Measurements from ENCODE around the gene FETUB. TPM values are rescaled to one million over a fixed set of nuclear protein-coding genes. Genes with fewer than 3 reads are reported as not detected.

Gene FETUB
- total RNA-seq, 1 donor from 2014 or later, result not detected

DNA sequence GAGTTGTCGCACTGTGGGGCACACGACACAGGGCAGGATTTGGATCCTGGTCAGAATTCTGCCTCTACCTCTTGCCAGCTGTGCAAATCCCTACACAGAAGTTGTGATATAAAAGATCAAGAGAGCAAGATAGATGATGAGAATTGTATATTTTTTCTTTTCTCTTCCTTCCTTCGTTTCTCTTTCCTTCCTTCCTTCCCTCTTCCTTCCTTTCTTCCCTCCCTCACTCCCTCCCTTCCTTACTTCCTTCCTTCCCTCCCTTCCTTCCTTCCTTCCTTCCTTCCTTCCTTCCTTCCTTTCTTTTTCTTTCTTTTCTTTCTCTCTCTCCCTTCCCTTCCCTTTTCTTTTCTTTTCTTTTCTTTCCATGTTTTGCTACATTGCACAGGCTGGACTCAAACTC, 39.3 kb upstream of the FETUB start:
- H3K27me3 ChIP-seq, result no peaks in the 10 kb centered on the region
- intact Hi-C loops (cut with DNase I), result no loop called here
- no peaks in the 10 kb centered on the region for H3K9me3 ChIP-seq
- no peaks in the 10 kb centered on the region for H3K36me3 ChIP-seq
- DNase-seq (ENCODE audit: low spot score in 2 of 2), result no peak
- TF ChIP-seq, protein P1, sequence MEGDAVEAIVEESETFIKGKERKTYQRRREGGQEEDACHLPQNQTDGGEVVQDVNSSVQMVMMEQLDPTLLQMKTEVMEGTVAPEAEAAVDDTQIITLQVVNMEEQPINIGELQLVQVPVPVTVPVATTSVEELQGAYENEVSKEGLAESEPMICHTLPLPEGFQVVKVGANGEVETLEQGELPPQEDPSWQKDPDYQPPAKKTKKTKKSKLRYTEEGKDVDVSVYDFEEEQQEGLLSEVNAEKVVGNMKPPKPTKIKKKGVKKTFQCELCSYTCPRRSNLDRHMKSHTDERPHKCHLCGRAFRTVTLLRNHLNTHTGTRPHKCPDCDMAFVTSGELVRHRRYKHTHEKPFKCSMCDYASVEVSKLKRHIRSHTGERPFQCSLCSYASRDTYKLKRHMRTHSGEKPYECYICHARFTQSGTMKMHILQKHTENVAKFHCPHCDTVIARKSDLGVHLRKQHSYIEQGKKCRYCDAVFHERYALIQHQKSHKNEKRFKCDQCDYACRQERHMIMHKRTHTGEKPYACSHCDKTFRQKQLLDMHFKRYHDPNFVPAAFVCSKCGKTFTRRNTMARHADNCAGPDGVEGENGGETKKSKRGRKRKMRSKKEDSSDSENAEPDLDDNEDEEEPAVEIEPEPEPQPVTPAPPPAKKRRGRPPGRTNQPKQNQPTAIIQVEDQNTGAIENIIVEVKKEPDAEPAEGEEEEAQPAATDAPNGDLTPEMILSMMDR (IDR thresholded peaks at IDR 0.05), result no peak
- no peak overlapping the region for H3K4me3 ChIP-seq
- no peaks in the 10 kb centered on the region for H3K4me1 ChIP-seq
- H3K27ac ChIP-seq, result no peak overlapping the region

DNA sequence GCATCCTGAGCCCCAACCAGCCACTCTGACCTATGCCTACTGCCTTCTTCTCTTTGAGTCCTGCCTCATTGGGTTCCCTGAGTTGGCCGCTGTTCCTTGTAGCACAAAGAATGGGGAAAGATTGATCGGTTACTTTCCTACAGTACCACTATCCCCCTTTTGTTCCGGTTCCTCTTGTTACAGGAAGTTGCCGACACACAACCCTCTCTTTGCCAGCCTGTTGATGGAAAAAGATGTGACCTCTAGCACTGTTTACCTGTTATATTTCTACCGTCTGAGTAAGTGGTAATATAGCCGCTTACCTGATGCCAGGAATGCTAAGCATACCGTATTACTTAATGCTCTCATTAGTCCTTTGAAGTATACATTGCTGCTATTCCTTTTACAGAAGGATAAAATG, 37.0 kb upstream of the FETUB start:
- no peak for DNase-seq (ENCODE audit: low spot score in 2 of 2)
- Histone ChIP-seq H3K36me3 (no peaks in the 10 kb centered on the region), H3K27me3 (no peaks in the 10 kb centered on the region), H3K4me3 (no peak overlapping the region), H3K4me1 (peaks cover 0 to 3% of the 10 kb centered on the region in 2 donors), H3K9me3 (no peaks in the 10 kb centered on the region), H3K27ac (no peak overlapping the region)
- intact Hi-C loops (cut with DNase I), result no loop called here
- TF ChIP-seq, protein P1 (IDR thresholded peaks at IDR 0.05), result no peak

DNA sequence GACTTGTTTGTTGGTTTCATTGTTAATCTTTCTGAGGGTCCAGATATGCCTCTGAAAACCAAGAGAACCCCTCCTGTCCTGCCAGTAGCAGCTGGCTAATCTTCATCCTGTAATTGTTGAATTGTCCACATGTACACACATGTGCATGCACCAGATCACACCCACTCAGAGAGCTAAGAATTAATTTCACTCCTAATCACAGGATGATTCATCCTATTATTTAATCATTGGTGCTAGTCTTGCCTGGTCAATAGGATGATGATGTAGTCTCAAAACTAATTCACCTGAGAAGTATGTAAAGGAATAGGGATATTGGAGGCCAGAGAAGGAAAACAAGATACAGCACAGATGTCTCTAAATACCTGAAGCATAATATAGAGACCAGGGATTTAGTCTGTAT, 35.1 kb upstream of the FETUB start:
- no peaks in the 10 kb centered on the region for H3K9me3 ChIP-seq
- intact Hi-C loops (cut with DNase I), result no loop called here
- peaks cover 0 to 3% of the 10 kb centered on the region in 2 donors for H3K4me1 ChIP-seq
- H3K4me3 ChIP-seq, result no peak overlapping the region
- H3K36me3 ChIP-seq, result no peaks in the 10 kb centered on the region
- H3K27me3 ChIP-seq, result no peaks in the 10 kb centered on the region
- no peak overlapping the region for H3K27ac ChIP-seq
- no peak for DNase-seq (ENCODE audit: low spot score in 2 of 2)
- TF ChIP-seq, protein P1 (IDR thresholded peaks at IDR 0.05), result no peak

DNA sequence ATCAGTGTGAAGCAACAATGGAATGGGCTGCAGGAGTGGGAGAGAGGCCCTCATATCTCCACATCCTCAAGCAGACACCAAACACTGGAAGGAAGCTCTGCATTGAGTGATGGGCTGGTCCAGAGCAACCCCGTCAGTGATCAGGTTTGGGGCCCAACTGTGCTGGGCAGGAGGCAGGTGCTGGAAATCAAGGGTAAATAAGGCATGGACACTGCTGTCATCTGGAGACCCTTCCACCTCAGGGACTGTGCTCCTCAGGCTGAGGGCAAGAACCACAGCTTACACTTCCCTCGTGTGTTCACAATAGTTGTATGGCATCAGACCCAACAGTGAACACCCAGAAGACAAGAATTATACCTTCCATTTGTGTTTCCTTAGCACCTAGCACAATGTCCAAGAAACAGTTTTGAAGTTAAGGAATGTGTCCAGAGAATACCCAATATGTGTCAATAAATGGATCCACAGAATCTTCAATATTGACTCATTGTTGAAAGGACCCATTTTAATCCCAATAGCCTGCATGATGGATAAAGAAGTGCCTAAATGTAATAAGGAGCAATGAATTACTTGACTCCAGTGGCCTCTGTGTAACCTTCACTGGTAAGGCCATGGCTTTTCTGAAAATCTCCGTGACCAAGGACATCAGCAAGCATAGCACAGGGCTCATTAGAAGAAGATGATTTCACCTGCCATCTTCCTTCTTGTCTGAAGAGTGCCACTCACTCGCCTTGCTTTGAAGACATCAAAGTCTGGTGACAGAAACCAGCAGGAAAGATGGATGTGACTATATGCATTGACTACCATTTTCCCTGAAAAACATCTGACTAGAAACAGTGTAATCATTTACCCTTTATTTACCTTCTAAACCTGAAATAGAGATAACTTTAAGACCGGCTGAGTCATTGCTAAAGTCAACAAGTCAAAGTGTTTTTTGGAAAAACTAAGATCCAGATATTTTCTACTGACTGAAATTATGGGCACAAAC, 34.3 kb upstream of the FETUB start:
- Histone ChIP-seq H3K9me3 (no peaks in the 10 kb centered on the region), H3K27me3 (no peaks in the 10 kb centered on the region), H3K4me1 (peaks cover 0 to 3% of the 10 kb centered on the region in 2 donors), H3K4me3 (no peak overlapping the region), H3K36me3 (no peaks in the 10 kb centered on the region), H3K27ac (no peak overlapping the region)
- intact Hi-C loops (cut with DNase I), result no loop called here
- TF ChIP-seq, protein P1 (IDR thresholded peaks at IDR 0.05), result no peak
- no peak for DNase-seq (ENCODE audit: low spot score in 2 of 2)

DNA sequence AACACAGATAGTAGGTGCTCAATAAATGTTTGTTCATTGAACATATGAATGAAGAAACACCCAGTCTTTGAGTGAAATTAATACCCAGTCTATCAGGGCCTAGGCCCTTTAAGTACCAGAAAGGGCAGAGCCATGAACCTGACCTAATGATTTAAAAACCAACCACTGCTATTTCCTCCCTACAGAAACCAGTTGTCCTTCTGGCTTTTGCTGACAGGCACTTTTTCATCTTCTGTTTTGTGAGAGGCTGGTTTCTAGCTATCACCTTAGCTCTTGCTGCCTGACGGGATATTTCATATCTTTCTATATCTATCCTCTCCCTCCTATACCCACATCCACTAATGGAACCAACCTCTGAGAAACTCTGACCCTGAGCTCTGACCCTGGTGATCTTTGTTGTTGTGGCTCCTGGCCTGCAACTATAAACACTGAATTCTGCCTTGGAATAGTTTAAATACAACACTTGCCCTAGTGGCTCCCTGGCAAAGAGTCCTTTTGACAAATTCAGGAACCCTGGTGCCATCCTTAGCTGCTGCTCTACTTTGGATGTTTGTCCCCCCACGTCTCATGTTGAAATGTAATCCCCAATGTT, 31.5 kb upstream of the FETUB start:
- TF ChIP-seq, protein P1 (IDR thresholded peaks at IDR 0.05), result no peak
- Histone ChIP-seq H3K4me1 (peaks cover 0 to 3% of the 10 kb centered on the region in 2 donors), H3K27ac (no peak overlapping the region), H3K36me3 (no peaks in the 10 kb centered on the region), H3K9me3 (no peaks in the 10 kb centered on the region), H3K4me3 (no peak overlapping the region), H3K27me3 (no peaks in the 10 kb centered on the region)
- no peak for DNase-seq (ENCODE audit: low spot score in 2 of 2)
- intact Hi-C loops (cut with DNase I), result no loop called here
